GM12878 (cell line): Measurements from ENCODE around the gene LRRC45. TPM values are rescaled to one million over a fixed set of nuclear protein-coding genes. Genes with fewer than 3 reads are reported as not detected.

Source experiments
- ATAC-seq: fragments of 200-7000 bp; cut with Tn5 transposase; 3 replicates; pipeline ENCODE4 v1.9.1; 2020; ENCODE audit warnings: mild to moderate bottlenecking, moderate library complexity
- BruUV-seq: library from RNA; stranded (reverse); fragments of 400-500 nt; replicated peaks from 2 replicates; lab custom pipeline; 2021; lab: Mats Ljungman, UMichigan
- CTCF ChIA-PET: fragments of 300-600 bp; sonication (Branson Sonifier 250); formaldehyde crosslinking; extraction: SDS; loops from one replicate; lab custom pipeline; 2021; ENCODE audit warnings: inconsistent platforms; lab: Yijun Ruan, JAX
- POLR2A ChIA-PET: fragments of 350-600 bp; formaldehyde crosslinking; extraction: SDS; loops from one replicate; lab custom pipeline; 2021; ENCODE audit warnings: inconsistent platforms; lab: Charles Lee
- RAD21 ChIA-PET: fragments of 300-600 bp; sonication (Branson Sonifier 250); formaldehyde crosslinking; loops from one replicate; lab custom pipeline; 2023; ENCODE audit warnings: antibody characterized with exemption; ENCODE audit not compliant: unreplicated experiment; lab: Charles Lee
- SMC1A ChIA-PET: fragments of 300-600 bp; sonication (Branson Sonifier 250); formaldehyde crosslinking; loops from one replicate; lab custom pipeline; 2023; ENCODE audit not compliant: unreplicated experiment, uncharacterized antibody; lab: Charles Lee
- DNase-seq: peaks from one replicate; pipeline ENCODE4 v3.0.0-alpha.2; 2011; ENCODE audit warnings: low read depth, low spot score
- FAIRE-seq: peaks from 3 replicates; lab custom pipeline; 2011; peaks lifted over from hg19 to GRCh38; lab: Jason Lieb, UNC
- H2AFZ ChIP-seq: 2 replicates; pipeline ENCODE4 v1.6.0; 2011; ENCODE audit warnings: low read depth, low read length, control low read depth; ENCODE audit not compliant: control insufficient read depth
- H3K27ac ChIP-seq: 2 replicates; pipeline ENCODE4 v1.5.1; 2011; ENCODE audit warnings: control low read depth; ENCODE audit not compliant: control insufficient read depth, insufficient read depth
- H3K27me3 ChIP-seq, 2 experiments: replicated peaks in 1 of 2; 2 replicates each; pipeline versions ENCODE4 v1.6.0 to v1.6.1; 2011; ENCODE audit warnings: low read length in 1 of 2; ENCODE audit not compliant: control insufficient read depth in 2 of 2, insufficient read depth in 2 of 2
- H3K36me3 ChIP-seq, 2 experiments: 2 replicates each; pipeline ENCODE4 v1.5.1; 2011; ENCODE audit warnings: low read length in 1 of 2; ENCODE audit not compliant: control insufficient read depth in 2 of 2, insufficient read depth in 2 of 2
- H3K4me1 ChIP-seq: 2 replicates; pipeline ENCODE4 v1.6.1; 2011; ENCODE audit warnings: mild to moderate bottlenecking, low read length, moderate library complexity, mixed read lengths; ENCODE audit not compliant: control insufficient read depth, insufficient read depth
- H3K4me2 ChIP-seq: 2 replicates; pipeline ENCODE4 v1.6.0; 2011; ENCODE audit warnings: control low read depth; ENCODE audit not compliant: control insufficient read depth, insufficient read depth
- H3K4me3 ChIP-seq: fragments of 200-600 bp; sonication (generic); 2 replicates; pipeline ENCODE4 v1.5.1; 2016
- H3K79me2 ChIP-seq: 2 replicates; pipeline ENCODE4 v1.6.0; 2011; ENCODE audit warnings: low read length; ENCODE audit not compliant: control insufficient read depth, insufficient read depth
- H3K9ac ChIP-seq: 2 replicates; pipeline ENCODE4 v1.8.0; 2011; ENCODE audit warnings: low read length, control low read depth, mixed read lengths; ENCODE audit not compliant: control insufficient read depth, insufficient read depth
- H3K9me3 ChIP-seq: replicated peaks from 3 replicates; pipeline ENCODE4 v1.5.1; 2011; ENCODE audit warnings: mild to moderate bottlenecking, low read length; ENCODE audit not compliant: control insufficient read depth, insufficient read depth
- H4K20me1 ChIP-seq: 2 replicates; pipeline ENCODE4 v1.6.0; 2011; ENCODE audit not compliant: control insufficient read depth, insufficient read depth
- DPF2 ChIP-seq: fragments of 450-650 bp; IDR thresholded peaks from 2 replicates; pipeline ENCODE4 v1.6.1; 2017; ENCODE audit warnings: mild to moderate bottlenecking
- NFYB ChIP-seq: IDR thresholded peaks from 2 replicates; pipeline ENCODE4 v1.6.1; 2011; ENCODE audit warnings: low read depth, mild to moderate bottlenecking, low read length, improper control_type of control experiment, moderate library complexity; ENCODE audit not compliant: insufficient read depth
- RB1 ChIP-seq: fragments of 450-650 bp; formaldehyde crosslinking; IDR thresholded peaks from 2 replicates; pipeline ENCODE4 v1.6.1; 2017; ENCODE audit warnings: mild to moderate bottlenecking, borderline replicate concordance
- WGBS: methylation state at CpG from one replicate; pipeline ENCODE4 v1.1.6; 2016; ENCODE audit warnings: low lambda C conversion rate; ENCODE audit not compliant: insufficient replicate concordance, insufficient coverage; ENCODE audit errors: missing lambda C conversion rate; 5-methylcytosine and 5-hydroxymethylcytosine counted together
- in situ Hi-C: fragments of 300-500 bp; cut with MboI; formaldehyde crosslinking; loops from 9 replicates; pipeline ENCODE4 v1.14.3; 2018; ENCODE audit warnings: mixed read lengths
- intact Hi-C: fragments of 100-400 bp; cut with micrococcal nuclease; formaldehyde crosslinking; loops from one replicate; pipeline ENCODE4 v1.14.2; 2022; ENCODE audit not compliant: unreplicated experiment
- polyA plus RNA-seq, 11 experiments: library from polyadenylated mRNA; depleted of rRNA in 4 of 11; unstranded in 6 of 11; stranded (reverse) in 5 of 11; fragments of >200 nt; fragmentation: Nextera tagmentation in 4 of 11; fragmentation: Illumina TruSeq in 1 of 11; extraction: Ambion mirVana in 4 of 11; extraction: Trizol in 1 of 11; gene quantifications; 1 replicate in 1 of 11; 2 replicates in 10 of 11; pipeline versions ENCODE4 v1.2.1 to v1.2.3, GENCODE V29; 2011 to 2016; ENCODE audit warnings: inconsistent platforms in 2 of 11, missing spikeins in 2 of 11, low read depth in 1 of 11
- total RNA-seq, 4 experiments: library from RNA; depleted of rRNA in 3 of 4; stranded (reverse); fragments of >200 nt in 3 of 4; fragmentation: Illumina TruSeq in 1 of 4; extraction: Trizol in 1 of 4; gene quantifications; 2 replicates each; pipeline versions ENCODE4 v1.2.1 to v1.2.3, GENCODE V29; 2013 to 2021
- TF ChIP-seq, protein P1 (sequence below): fragments of 450-650 bp; IDR thresholded peaks from 2 replicates; pipeline ENCODE4 v1.6.1; 2018; ENCODE audit warnings: mild to moderate bottlenecking, low read depth, moderate library complexity; ENCODE audit not compliant: partially characterized antibody

Gene LRRC45
- total and polyA plus RNA-seq, 10 of the 15 experiments (the other 5 are each of a cell fraction or from before 2014, with no cell fraction given) = 0.03 to 27.7 (median 10.4) TPM

DNA sequence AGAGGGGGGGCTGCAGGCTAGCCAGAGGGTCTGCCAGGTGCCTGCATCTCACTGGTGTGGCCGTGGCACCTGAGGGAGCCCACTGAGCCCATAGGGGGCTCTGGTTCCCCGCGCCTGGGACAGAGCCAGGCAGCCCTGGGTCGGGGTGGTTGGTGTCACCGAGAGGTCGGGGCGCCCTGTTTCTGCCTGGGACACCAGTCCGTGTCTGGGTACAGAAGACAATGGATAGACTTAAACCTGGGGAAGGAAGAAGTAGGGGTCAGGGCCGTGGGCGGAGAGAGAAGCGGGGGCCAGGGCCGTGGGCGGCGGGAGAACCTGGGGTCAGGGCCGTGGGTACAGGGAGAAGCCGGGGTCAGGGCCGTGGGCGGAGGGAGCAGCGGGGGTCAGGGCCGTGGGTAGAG is 25.5 kb downstream of the LRRC45 start:
- H3K9me3 ChIP-seq = no peaks in the 10 kb centered on the region
- no peak overlapping the region for H3K9ac ChIP-seq
- peaks cover 14% of the 10 kb centered on the region for H3K79me2 ChIP-seq
- no peak overlapping the region for H2AFZ ChIP-seq
- no peaks in the 10 kb centered on the region; a peak in 1 of 4 replicates for H3K36me3 ChIP-seq
- ChIA-PET RAD21 (interaction anchor here (0.6 kb wide), 1 partner anchor 19 kb away, joined by 3 read pairs; no protein-coding TSS in a partner anchor), POLR2A (interaction anchor here (1.1 kb wide), 1 partner anchor 55 kb away, joined by 4 read pairs; no protein-coding TSS in a partner anchor), SMC1A (no interaction called here)
- ATAC-seq = no peak
- no peak overlapping the region for H3K4me2 ChIP-seq
- WGBS = 81% methylated on average over 14 of the region's 20 CpGs
- H3K4me1 ChIP-seq = peaks cover 4% of the 10 kb centered on the region
- H4K20me1 ChIP-seq = no peaks in the 10 kb centered on the region
- intact Hi-C loops (no loop called here), in situ Hi-C loops (no loop called here)
- no peak overlapping the region for H3K4me3 ChIP-seq
- H3K27ac ChIP-seq = no peak overlapping the region
- FAIRE-seq = no peak
- no peak for DNase-seq
- H3K27me3 ChIP-seq = no peaks in the 10 kb centered on the region
- TF ChIP-seq RB1 (no peak), DPF2 (no peak), NFYB (no peak)
- TF ChIP-seq, protein P1, sequence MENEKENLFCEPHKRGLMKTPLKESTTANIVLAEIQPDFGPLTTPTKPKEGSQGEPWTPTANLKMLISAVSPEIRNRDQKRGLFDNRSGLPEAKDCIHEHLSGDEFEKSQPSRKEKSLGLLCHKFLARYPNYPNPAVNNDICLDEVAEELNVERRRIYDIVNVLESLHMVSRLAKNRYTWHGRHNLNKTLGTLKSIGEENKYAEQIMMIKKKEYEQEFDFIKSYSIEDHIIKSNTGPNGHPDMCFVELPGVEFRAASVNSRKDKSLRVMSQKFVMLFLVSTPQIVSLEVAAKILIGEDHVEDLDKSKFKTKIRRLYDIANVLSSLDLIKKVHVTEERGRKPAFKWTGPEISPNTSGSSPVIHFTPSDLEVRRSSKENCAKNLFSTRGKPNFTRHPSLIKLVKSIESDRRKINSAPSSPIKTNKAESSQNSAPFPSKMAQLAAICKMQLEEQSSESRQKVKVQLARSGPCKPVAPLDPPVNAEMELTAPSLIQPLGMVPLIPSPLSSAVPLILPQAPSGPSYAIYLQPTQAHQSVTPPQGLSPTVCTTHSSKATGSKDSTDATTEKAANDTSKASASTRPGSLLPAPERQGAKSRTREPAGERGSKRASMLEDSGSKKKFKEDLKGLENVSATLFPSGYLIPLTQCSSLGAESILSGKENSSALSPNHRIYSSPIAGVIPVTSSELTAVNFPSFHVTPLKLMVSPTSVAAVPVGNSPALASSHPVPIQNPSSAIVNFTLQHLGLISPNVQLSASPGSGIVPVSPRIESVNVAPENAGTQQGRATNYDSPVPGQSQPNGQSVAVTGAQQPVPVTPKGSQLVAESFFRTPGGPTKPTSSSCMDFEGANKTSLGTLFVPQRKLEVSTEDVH = no peak
- TF ChIP-seq, all 136 proteins: peak for 0
- no TSS peak for BruUV-seq
- CTCF ChIA-PET = no interaction called here
